Skeletal muscle cell (primary cell): Measurements from ENCODE around the gene DPP9.

Experiments used
- DNase-seq: peaks from one replicate; pipeline ENCODE4 v3.0.0-alpha.2; 2010; ENCODE audit warnings: low read depth
- H3K4me3 ChIP-seq: 2 replicates; pipeline ENCODE4 v1.5.1; 2011; ENCODE audit warnings: low read depth, mild to moderate bottlenecking, control low read depth, low read length, moderate library complexity

The DPP9 gene

GRCh38 chr19:4669723-4670480, 53.7 kb downstream of the DPP9 start, which contains the start of gene MYDGF:
Gene MYDGF (minus strand): TSS chr19:4670342. CDS start chr19:4670334, 8 bp downstream.
- DNase-seq = peak; percentile 58
- H3K4me3 ChIP-seq = peak within 1 kb of the TSS; percentile 79

GRCh38 chr19:4664642-4665041, 59.0 kb downstream of the DPP9 start:
- H3K4me3 ChIP-seq = no peak overlapping the region

GRCh38 chr19:4662812-4663211, 60.8 kb downstream of the DPP9 start:
- no peak for DNase-seq
- no peak overlapping the region for H3K4me3 ChIP-seq

More at GRCh38 chr19:4664642-4665041, 59.0 kb downstream of the DPP9 start:
- no peak for DNase-seq

GRCh38 chr19:4662020-4662695, 61.5 kb downstream of the DPP9 start:
- no peak for DNase-seq
- H3K4me3 ChIP-seq = no peak overlapping the region

- no peak for DNase-seq
- H3K4me3 ChIP-seq = no peak overlapping the region
Observed at GRCh38 chr19:4660993-4661392, 62.6 kb downstream of the DPP9 start.

GRCh38 chr19:4660181-4660791, 63.4 kb downstream of the DPP9 start:
- H3K4me3 ChIP-seq = no peak overlapping the region
- no peak for DNase-seq

GRCh38 chr19:4657835-4658234, 65.8 kb downstream of the DPP9 start:
- H3K4me3 ChIP-seq = no peak overlapping the region
- DNase-seq = no peak

- no peak overlapping the region for H3K4me3 ChIP-seq
- no peak for DNase-seq
Observed at GRCh38 chr19:4657262-4657661, 66.4 kb downstream of the DPP9 start.

GRCh38 chr19:4656102-4656501, 67.5 kb downstream of the DPP9 start:
- DNase-seq = no peak
- H3K4me3 ChIP-seq = no peak overlapping the region

- DNase-seq = no peak
- H3K4me3 ChIP-seq = no peak overlapping the region
Observed at GRCh38 chr19:4654437-4655361, 68.9 kb downstream of the DPP9 start.

GRCh38 chr19:4653793-4654436, 69.7 kb downstream of the DPP9 start:
- H3K4me3 ChIP-seq = no peak overlapping the region
- no peak for DNase-seq

- DNase-seq = no peak
Observed at GRCh38 chr19:4652075-4652474, 71.6 kb downstream of the DPP9 start.

GRCh38 chr19:4650159-4650558, 73.5 kb downstream of the DPP9 start:
- no peak for DNase-seq
- no peak overlapping the region for H3K4me3 ChIP-seq

More at GRCh38 chr19:4652075-4652474, 71.6 kb downstream of the DPP9 start:
- no peak overlapping the region for H3K4me3 ChIP-seq

- H3K4me3 ChIP-seq = no peak overlapping the region
- no peak for DNase-seq
Observed at GRCh38 chr19:4649392-4650047, 74.1 kb downstream of the DPP9 start.

- no peak overlapping the region for H3K4me3 ChIP-seq
- no peak for DNase-seq
Observed at GRCh38 chr19:4647676-4648644, 75.7 kb downstream of the DPP9 start.

- DNase-seq = no peak
- no peak overlapping the region for H3K4me3 ChIP-seq
Observed at GRCh38 chr19:4645718-4646117, 77.9 kb downstream of the DPP9 start.

- H3K4me3 ChIP-seq = no peak overlapping the region
- DNase-seq = no peak
Observed at GRCh38 chr19:4642625-4643024, 81.0 kb downstream of the DPP9 start.
